Measurements from ENCODE around the gene LIPC. TPM values are rescaled to one million over a fixed set of nuclear protein-coding genes. Genes with fewer than 3 reads are reported as not detected.

Gene LIPC
- total and polyA plus RNA-seq, 2 experiments from 2014 or later = not detected

- TF ChIP-seq NANOG (IDR thresholded peaks at IDR 0.05; ENCODE audit: borderline replicate concordance) (no peak), EZH2phosphoT487 (IDR thresholded peaks at IDR 0.05; ENCODE audit: unreplicated experiment) (no peak), JUNB (IDR thresholded peaks at IDR 0.05; ENCODE audit: unreplicated experiment) (no peak), ZNF462 (CRISPR knock-in tag; IDR thresholded peaks at IDR 0.05) (no peak)
These were observed 24.5 kb upstream of the LIPC start (continued) for GRCh38 chr15:58407236-58407775.

GRCh38 chr15:58407778-58408177, 24.0 kb upstream of the LIPC start:
- Histone ChIP-seq H3K27me3 (ENCODE audit: insufficient read depth) (no peaks in the 10 kb centered on the region), H3K9me2 (ENCODE audit: insufficient read depth) (no peaks in the 10 kb centered on the region), H3K27ac (ENCODE audit: low read depth) (no peak overlapping the region), H4K20me1 (replicated peaks; ENCODE audit: insufficient read depth) (no peaks in the 10 kb centered on the region), H3F3A (replicated peaks; ENCODE audit: low read depth) (no peaks in the 10 kb centered on the region), H3K4me3 (no peak overlapping the region), H3K79me2 (replicated peaks; ENCODE audit: insufficient read depth) (no peaks in the 10 kb centered on the region), H3K4me2 (no peak overlapping the region), H3K4me1 (ENCODE audit: insufficient read depth) (no peaks in the 10 kb centered on the region), H2AFZ (0 out of 2 replicates have a peak overlapping the region, but pooled peaks have one; percentile 43), H3K36me3 (ENCODE audit: insufficient read depth) (no peaks in the 10 kb centered on the region)
- H3K27ac Mint-ChIP-seq = no peak overlapping the region
- H3K36me3 Mint-ChIP-seq (ENCODE audit: low read depth) = no peaks in the 10 kb centered on the region
- no peak for DNase-seq (ENCODE audit: low spot score)
- H3K9me3 Mint-ChIP-seq = no peaks in the 10 kb centered on the region
- H3K4me1 Mint-ChIP-seq = peaks cover 5% of the 10 kb centered on the region; the same call in 2 of the 3 replicates
- H3K27me3 Mint-ChIP-seq (ENCODE audit: insufficient read depth, low read depth, poor library complexity) = no peaks in the 10 kb centered on the region
- no peak overlapping the region for H3K4me3 Mint-ChIP-seq
- ATAC-seq = no peak
- no peak for TF ChIP-seq EZH2 (IDR thresholded peaks at IDR 0.05; ENCODE audit: low read depth, unreplicated experiment)
- TF ChIP-seq ZNF462 (CRISPR knock-in tag; IDR thresholded peaks at IDR 0.05) = no peak
- TF ChIP-seq ETS1 (IDR thresholded peaks at IDR 0.05) = no peak
- no peak for TF ChIP-seq STAT1 (IDR thresholded peaks at IDR 0.05; ENCODE audit: unreplicated experiment)
